Rectal smooth muscle tissue (tissue), 1 donor: ENCODE data around the gene PDZK1.
"Not testable (repeated sequence)": the region's sequence is repeated elsewhere in the genome, so short reads cannot be mapped to it uniquely, and the experiment has no call there.

Experiments used
- H3K27ac ChIP-seq: one replicate; pipeline ENCODE4 v1.7.0; 2013; ENCODE audit warnings: low read depth, low read length, inconsistent platforms
- H3K27me3 ChIP-seq: one replicate; pipeline ENCODE4 v1.7.0; 2013; ENCODE audit warnings: low read length; ENCODE audit not compliant: control insufficient read depth, insufficient read depth
- H3K36me3 ChIP-seq: one replicate; pipeline ENCODE4 v1.7.0; 2013; ENCODE audit warnings: low read length; ENCODE audit not compliant: control insufficient read depth, insufficient read depth
- H3K4me1 ChIP-seq: one replicate; pipeline ENCODE4 v1.7.0; 2013; ENCODE audit warnings: low read length; ENCODE audit not compliant: control insufficient read depth, insufficient read depth
- H3K4me3 ChIP-seq: one replicate; pipeline ENCODE4 v1.7.0; 2013; ENCODE audit warnings: low read length
- H3K9ac ChIP-seq: one replicate; pipeline ENCODE4 v1.7.0; 2013; ENCODE audit warnings: low read length

Gene PDZK1

GRCh38 chr1:145684858-145685257, 22.3 kb downstream of the PDZK1 start:
- not testable (repeated sequence) for H3K4me1 ChIP-seq, H3K36me3 ChIP-seq, H3K9ac ChIP-seq, H3K27me3 ChIP-seq, H3K27ac ChIP-seq, H3K4me3 ChIP-seq

GRCh38 chr1:145673217-145673616, 34.0 kb downstream of the PDZK1 start:
- not testable (repeated sequence) for H3K4me1 ChIP-seq, H3K9ac ChIP-seq, H3K36me3 ChIP-seq, H3K27ac ChIP-seq, H3K4me3 ChIP-seq, H3K27me3 ChIP-seq

GRCh38 chr1:145670995-145671745, 36.0 kb downstream of the PDZK1 start:
- not testable (repeated sequence) for H3K27ac ChIP-seq, H3K4me1 ChIP-seq, H3K27me3 ChIP-seq

GRCh38 chr1:145665015-145665414, 42.2 kb downstream of the PDZK1 start:
- not testable (repeated sequence) for H3K27me3 ChIP-seq, H3K4me1 ChIP-seq, H3K36me3 ChIP-seq, H3K9ac ChIP-seq, H3K27ac ChIP-seq, H3K4me3 ChIP-seq

More at GRCh38 chr1:145670995-145671745, 36.0 kb downstream of the PDZK1 start:
- H3K4me3 ChIP-seq, H3K36me3 ChIP-seq, H3K9ac ChIP-seq: not testable (repeated sequence)

- not testable (repeated sequence) for H3K4me3 ChIP-seq, H3K9ac ChIP-seq, H3K4me1 ChIP-seq, H3K27ac ChIP-seq, H3K36me3 ChIP-seq, H3K27me3 ChIP-seq
Measured at GRCh38 chr1:145662502-145662901, 44.7 kb downstream of the PDZK1 start.

- not testable (repeated sequence) for H3K9ac ChIP-seq, H3K36me3 ChIP-seq, H3K27me3 ChIP-seq, H3K4me3 ChIP-seq, H3K27ac ChIP-seq, H3K4me1 ChIP-seq
Measured at GRCh38 chr1:145656245-145656943, 50.8 kb downstream of the PDZK1 start.

- not testable (repeated sequence) for H3K36me3 ChIP-seq, H3K27ac ChIP-seq, H3K4me1 ChIP-seq, H3K4me3 ChIP-seq, H3K27me3 ChIP-seq, H3K9ac ChIP-seq
Measured at GRCh38 chr1:145643990-145644389, 63.2 kb downstream of the PDZK1 start.

- H3K27me3 ChIP-seq, H3K27ac ChIP-seq, H3K36me3 ChIP-seq, H3K9ac ChIP-seq, H3K4me1 ChIP-seq, H3K4me3 ChIP-seq: not testable (repeated sequence)
Measured at GRCh38 chr1:145641886-145642285, 65.3 kb downstream of the PDZK1 start.

- H3K27ac ChIP-seq, H3K4me3 ChIP-seq, H3K9ac ChIP-seq, H3K36me3 ChIP-seq, H3K27me3 ChIP-seq, H3K4me1 ChIP-seq: not testable (repeated sequence)
Measured at GRCh38 chr1:145636237-145636636, 70.9 kb downstream of the PDZK1 start.

- not testable (repeated sequence) for H3K4me3 ChIP-seq, H3K9ac ChIP-seq, H3K4me1 ChIP-seq, H3K36me3 ChIP-seq, H3K27ac ChIP-seq, H3K27me3 ChIP-seq
Measured at GRCh38 chr1:145622177-145622576, 85.0 kb downstream of the PDZK1 start.
